Measurements from ENCODE around the gene TP53I11.

TP53I11 gene

GRCh38 chr11:44917741-44918140 is 32.9 kb downstream of the TP53I11 start:
- no peak overlapping the region for H3K4me3 ChIP-seq (ENCODE audit: low read length)
- DNase-seq (ENCODE audit: low read depth), result no peak
- TF ChIP-seq CTCF (IDR thresholded peaks at IDR 0.05; ENCODE audit: insufficient read depth, low read depth, low read length, missing control alignments), result no peak

- H3K4me3 ChIP-seq (ENCODE audit: low read length), result no peak overlapping the region
- no peak for DNase-seq (ENCODE audit: low read depth)
- TF ChIP-seq CTCF (IDR thresholded peaks at IDR 0.05; ENCODE audit: insufficient read depth, low read depth, low read length, missing control alignments), result no peak
These were observed 33.8 kb downstream of the TP53I11 start for GRCh38 chr11:44916801-44917385.

GRCh38 chr11:44916331-44916730 is 34.4 kb downstream of the TP53I11 start:
- DNase-seq (ENCODE audit: low read depth), result no peak
- TF ChIP-seq CTCF (IDR thresholded peaks at IDR 0.05; ENCODE audit: insufficient read depth, low read depth, low read length, missing control alignments), result no peak
- no peak overlapping the region for H3K4me3 ChIP-seq (ENCODE audit: low read length)

- no peak for DNase-seq (ENCODE audit: low read depth)
- no peak for TF ChIP-seq CTCF (IDR thresholded peaks at IDR 0.05; ENCODE audit: insufficient read depth, low read depth, low read length, missing control alignments)
- no peak overlapping the region for H3K4me3 ChIP-seq (ENCODE audit: low read length)
These were observed 35.1 kb downstream of the TP53I11 start for GRCh38 chr11:44915621-44916020.

- no peak overlapping the region for H3K4me3 ChIP-seq (ENCODE audit: low read length)
- no peak for DNase-seq (ENCODE audit: low read depth)
- no peak for TF ChIP-seq CTCF (IDR thresholded peaks at IDR 0.05; ENCODE audit: insufficient read depth, low read depth, low read length, missing control alignments)
These were observed 35.7 kb downstream of the TP53I11 start for GRCh38 chr11:44915004-44915403.

GRCh38 chr11:44914105-44914504 is 36.6 kb downstream of the TP53I11 start:
- H3K4me3 ChIP-seq (ENCODE audit: low read length), result no peak overlapping the region
- no peak for TF ChIP-seq CTCF (IDR thresholded peaks at IDR 0.05; ENCODE audit: insufficient read depth, low read depth, low read length, missing control alignments)
- DNase-seq (ENCODE audit: low read depth), result no peak

- no peak for TF ChIP-seq CTCF (IDR thresholded peaks at IDR 0.05; ENCODE audit: insufficient read depth, low read depth, low read length, missing control alignments)
- no peak for DNase-seq (ENCODE audit: low read depth)
- H3K4me3 ChIP-seq (ENCODE audit: low read length), result no peak overlapping the region
These were observed 37.2 kb downstream of the TP53I11 start for GRCh38 chr11:44913502-44913901.
